GM19240 (cell line): ENCODE measurements around the gene PTOV1.

Experiments
- DNase-seq: peaks from one replicate; pipeline ENCODE4 v3.0.0; 2011; ENCODE audit warnings: low spot score; ENCODE audit not compliant: insufficient read length

Gene PTOV1

GRCh38 chr19:49873834-49874233, 22.9 kb downstream of the PTOV1 start:
- no peak for DNase-seq

DNA sequence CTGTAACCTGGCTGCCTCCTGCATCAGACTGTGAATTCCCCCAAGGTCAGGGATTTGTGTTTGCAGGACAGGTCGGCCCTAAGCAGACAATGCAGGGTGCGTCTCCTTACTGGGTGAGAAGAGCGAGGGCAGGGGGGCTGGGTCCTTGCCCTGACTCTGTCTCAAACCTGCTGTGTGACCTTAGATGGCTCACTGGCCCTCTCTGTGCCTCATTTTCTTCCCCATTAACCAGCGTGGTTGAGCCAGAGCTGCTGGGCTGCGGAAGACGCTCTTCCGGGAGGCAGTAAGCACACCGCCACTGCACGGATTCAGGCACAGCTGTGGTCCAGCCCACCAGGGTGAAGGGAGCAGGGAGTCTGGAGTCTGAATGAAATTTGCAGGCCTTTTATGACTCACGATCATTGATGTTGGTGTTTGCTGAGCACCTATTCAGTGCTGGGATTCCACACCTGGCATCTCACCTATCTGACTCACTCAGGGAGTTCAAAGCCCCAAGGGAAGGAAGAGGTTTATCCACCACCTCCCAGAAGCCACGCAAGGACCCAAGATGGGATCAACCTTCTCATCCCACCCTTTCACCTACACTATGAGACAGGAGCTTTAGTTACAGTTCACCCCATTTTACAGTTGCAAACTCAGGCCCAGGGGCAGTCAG, 23.7 kb downstream of the PTOV1 start:
- DNase-seq: no peak

DNA sequence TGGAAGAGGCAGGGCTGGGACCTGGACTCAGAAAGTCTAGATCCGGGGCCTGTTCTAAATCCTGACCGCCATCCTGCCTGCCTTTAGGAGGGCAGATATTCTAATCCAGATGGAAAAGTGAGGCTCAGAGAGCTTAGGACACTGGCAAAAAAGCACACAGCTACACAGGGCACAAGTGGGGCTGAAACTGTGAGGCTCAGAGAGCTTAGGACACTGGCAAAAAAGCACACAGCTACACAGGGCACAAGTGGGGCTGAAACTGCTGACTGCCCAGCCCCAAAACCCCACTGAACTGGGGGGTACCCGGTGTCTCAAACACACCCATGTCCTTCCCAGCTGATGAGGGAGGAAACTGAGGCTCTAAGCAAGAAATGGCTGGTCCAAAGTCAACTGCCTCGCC, 24.2 kb downstream of the PTOV1 start:
- no peak for DNase-seq

DNA sequence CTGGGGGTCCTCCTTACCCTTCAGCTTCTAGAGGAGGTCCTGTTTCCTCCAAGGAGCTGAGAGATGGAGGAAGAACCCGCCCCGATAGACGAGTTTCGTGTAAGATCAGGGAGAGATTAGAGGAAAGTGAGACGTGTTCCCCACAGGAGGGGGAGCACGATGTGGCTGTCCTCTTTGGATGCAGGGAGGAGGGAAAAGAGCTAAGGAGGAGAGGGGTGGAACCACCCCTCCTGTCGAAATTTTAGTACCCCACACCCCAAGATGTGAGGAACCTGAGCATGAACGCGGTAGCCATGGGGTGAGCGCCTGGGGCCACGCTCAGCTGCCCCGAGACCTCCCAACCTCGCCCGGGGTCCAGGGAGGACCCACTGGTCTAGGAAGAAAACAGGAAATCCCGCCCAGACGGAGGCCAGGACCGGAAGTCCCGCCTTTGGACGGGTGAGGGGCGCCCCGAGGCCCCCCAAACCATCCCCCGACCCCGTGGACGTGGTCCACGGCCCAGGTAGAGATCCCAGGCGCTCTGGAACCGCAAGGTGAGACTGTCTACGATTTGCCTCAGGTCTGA, 25.0 kb downstream of the PTOV1 start:
- DNase-seq: no peak

DNA sequence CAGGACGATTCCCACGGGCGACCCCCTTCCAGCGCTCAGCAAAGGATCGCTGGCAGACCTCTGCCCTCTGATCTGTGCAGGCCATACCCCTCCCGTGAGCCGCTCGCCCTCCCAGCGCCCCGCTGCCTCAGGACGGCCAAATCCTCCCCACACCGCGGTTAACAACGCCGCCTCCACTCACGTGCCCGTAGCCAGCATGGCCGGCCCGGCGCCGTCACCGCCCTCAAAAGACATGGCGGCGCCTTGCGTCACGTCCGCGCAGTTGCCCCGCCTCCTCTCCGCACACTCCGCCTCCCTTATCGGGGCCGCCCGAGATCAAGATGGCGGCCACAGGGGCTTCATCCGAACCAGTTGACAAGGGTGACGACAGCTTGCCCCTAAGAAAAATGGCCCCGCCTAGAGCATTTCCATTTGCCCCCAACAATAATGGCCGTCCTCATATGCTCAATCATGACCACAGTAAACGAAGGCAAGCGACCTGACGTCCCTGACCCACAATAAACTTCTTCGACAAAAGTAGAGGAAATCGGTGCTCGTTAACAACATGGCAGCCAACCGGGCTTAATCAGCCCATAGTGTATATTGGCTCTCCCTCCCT, 25.6 kb downstream of the PTOV1 start:
- peak; percentile 61 for DNase-seq

- DNase-seq: peak; percentile 99
These were observed 26.3 kb downstream of the PTOV1 start, which contains the start of the genes AKT1S1 and TBC1D17 for GRCh38 chr19:49877020-49877878. Gene AKT1S1 (minus strand): TSS chr19:49877355. CDS start chr19:49873295, 4,060 bp downstream. Gene TBC1D17 (plus strand): TSS chr19:49877702. CDS start chr19:49877724, 22 bp downstream.

- DNase-seq: peak; percentile 99
These were observed 27.2 kb downstream of the PTOV1 start for GRCh38 chr19:49877879-49878743.

GRCh38 chr19:49878744-49879070, 27.7 kb downstream of the PTOV1 start:
- DNase-seq: no peak

- DNase-seq: no peak
These were observed 28.4 kb downstream of the PTOV1 start for GRCh38 chr19:49879243-49879963.

DNA sequence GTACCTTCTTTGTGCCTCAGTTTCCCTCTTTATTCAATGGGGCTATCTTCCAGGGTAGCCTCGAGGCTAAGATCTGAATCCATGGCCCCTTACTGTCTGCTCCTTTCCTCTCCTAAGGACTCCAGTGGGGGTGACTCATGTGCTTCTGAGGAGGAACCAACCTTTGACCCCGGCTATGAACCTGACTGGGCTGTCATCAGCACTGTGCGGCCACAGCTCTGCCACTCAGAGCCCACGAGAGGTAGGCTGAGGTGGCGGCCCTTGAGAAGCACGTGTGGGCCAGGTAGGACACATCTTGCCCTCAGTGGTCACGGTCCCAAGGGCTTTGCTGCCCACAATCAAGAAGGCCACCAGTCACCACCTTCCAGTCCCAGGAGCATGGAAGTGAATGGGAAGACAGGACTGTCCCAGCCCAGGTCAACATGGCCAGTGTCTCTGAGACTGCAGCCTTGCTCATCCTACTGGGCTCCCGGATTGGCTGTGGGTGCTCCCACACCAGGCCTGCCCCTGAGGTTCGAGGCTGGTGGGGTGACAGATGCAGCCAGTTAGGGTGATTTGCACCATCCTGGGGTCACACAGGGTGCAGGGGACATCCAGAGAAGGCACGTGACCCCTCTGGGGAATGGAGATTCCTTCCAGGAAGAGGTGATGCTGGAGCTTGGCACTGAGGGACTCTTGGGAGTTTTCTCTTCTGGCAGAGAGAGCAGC, 29.4 kb downstream of the PTOV1 start:
- no peak for DNase-seq

GRCh38 chr19:49881186-49881585, 30.2 kb downstream of the PTOV1 start:
- no peak for DNase-seq

GRCh38 chr19:49881672-49882394, 30.9 kb downstream of the PTOV1 start:
- DNase-seq: no peak

GRCh38 chr19:49882643-49883042, 31.7 kb downstream of the PTOV1 start:
- DNase-seq: no peak

- DNase-seq: no peak
These were observed 32.1 kb downstream of the PTOV1 start for GRCh38 chr19:49883094-49883493.

GRCh38 chr19:49884109-49884508, 33.1 kb downstream of the PTOV1 start:
- no peak for DNase-seq

GRCh38 chr19:49884760-49885159, 33.8 kb downstream of the PTOV1 start:
- no peak for DNase-seq

GRCh38 chr19:49887037-49887664, 36.2 kb downstream of the PTOV1 start:
- no peak for DNase-seq

DNA sequence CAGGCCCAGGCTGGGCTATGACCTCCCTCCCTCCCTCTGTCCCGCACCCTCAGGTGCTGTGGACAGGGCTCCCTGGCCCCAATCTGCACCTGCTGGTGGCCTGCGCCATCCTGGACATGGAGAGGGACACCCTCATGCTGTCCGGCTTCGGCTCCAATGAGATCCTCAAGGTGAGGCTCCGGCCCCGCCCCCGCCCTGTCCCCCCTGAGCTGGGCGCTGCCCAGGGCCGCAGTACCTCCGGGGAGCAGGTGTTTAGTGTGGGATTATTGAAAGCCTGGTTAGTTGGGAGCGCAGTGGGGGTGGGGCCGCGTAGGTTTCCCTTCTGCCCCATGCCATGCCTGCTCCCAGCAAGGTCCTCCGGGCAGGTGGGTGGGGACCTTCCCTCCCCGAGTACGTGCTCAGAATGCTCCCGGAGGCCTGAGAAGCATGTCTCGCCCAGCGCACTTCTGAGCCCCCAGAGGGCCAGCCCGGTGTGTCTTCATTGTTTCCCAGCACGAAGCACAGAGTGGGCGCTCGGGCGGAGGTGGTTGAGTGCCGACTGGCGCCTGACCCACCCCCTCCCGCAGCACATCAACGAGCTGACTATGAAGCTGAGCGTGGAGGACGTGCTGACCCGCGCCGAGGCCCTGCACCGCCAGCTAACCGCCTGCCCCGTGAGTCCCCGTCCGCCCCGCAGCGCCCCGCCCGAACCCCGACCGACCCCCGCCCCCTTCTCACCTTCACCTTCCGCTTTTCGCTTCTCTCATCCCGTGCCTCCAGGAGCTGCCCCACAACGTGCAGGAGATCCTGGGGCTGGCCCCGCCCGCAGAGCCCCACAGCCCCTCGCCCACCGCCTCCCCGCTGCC, 36.9 kb downstream of the PTOV1 start:
- no peak for DNase-seq
